Endothelial cell of umbilical vein (primary cell): Measurements from ENCODE around the gene JUND. TPM values are rescaled to one million over a fixed set of nuclear protein-coding genes. Genes with fewer than 3 reads are reported as not detected.

Experiments
- BruUV-seq: library from RNA; stranded (reverse); fragments of 400-500 nt; replicated peaks from 2 replicates; lab custom pipeline; 2021; lab: Mats Ljungman, UMichigan
- CTCF ChIA-PET: fragments of 300-600, 350-600 bp; sonication (Branson Sonifier 250); formaldehyde crosslinking; loops from one replicate; lab custom pipeline; 2021; ENCODE audit warnings: antibody characterized with exemption, inconsistent platforms; lab: Charles Lee
- POLR2A ChIA-PET: fragments of 300-600, 350-600 bp; sonication (Branson Sonifier 250); formaldehyde crosslinking; loops from one replicate; lab custom pipeline; 2021; ENCODE audit warnings: antibody characterized with exemption, inconsistent platforms; lab: Charles Lee
- DNase-seq: peaks from one replicate; pipeline ENCODE4 v3.0.0-alpha.2; 2011; ENCODE audit warnings: low read depth, low spot score
- FAIRE-seq: peaks from 2 replicates; lab custom pipeline; 2011; peaks lifted over from hg19 to GRCh38; lab: Jason Lieb, UNC
- H2AFZ ChIP-seq: 2 replicates; pipeline ENCODE4 v1.6.0; 2012; ENCODE audit warnings: low read depth, low read length, control low read depth, inconsistent platforms
- H3K27ac ChIP-seq: 2 replicates; pipeline ENCODE4 v1.5.1; 2011; ENCODE audit warnings: low read depth, mild to moderate bottlenecking, control low read depth, low read length, moderate library complexity; ENCODE audit not compliant: insufficient read depth
- H3K27me3 ChIP-seq, 2 experiments: 2 replicates each; pipeline versions ENCODE4 v1.6.0 to v1.6.1; 2011; ENCODE audit warnings: low read length in 2 of 2, mixed read lengths in 1 of 2; ENCODE audit not compliant: control insufficient read depth in 2 of 2, insufficient read depth in 2 of 2
- H3K36me3 ChIP-seq, 2 experiments: 2 replicates in 1 of 2; 3 replicates in 1 of 2; pipeline ENCODE4 v1.5.1; 2011; ENCODE audit warnings: low read length in 2 of 2, mild to moderate bottlenecking in 1 of 2, moderate library complexity in 1 of 2; ENCODE audit not compliant: control insufficient read depth in 2 of 2, insufficient read depth in 2 of 2; ENCODE audit errors: extremely low read depth in 1 of 2
- H3K4me1 ChIP-seq: 3 replicates; pipeline ENCODE4 v1.5.1; 2011; ENCODE audit warnings: mild to moderate bottlenecking, low read length; ENCODE audit not compliant: control insufficient read depth, insufficient read depth; ENCODE audit errors: extremely low read depth
- H3K4me2 ChIP-seq: 2 replicates; pipeline ENCODE4 v1.6.1; 2011; ENCODE audit warnings: low read length, control low read depth, mixed read lengths; ENCODE audit not compliant: insufficient read depth
- H3K4me3 ChIP-seq, 3 experiments: fragments of 200-600 bp in 1 of 3; sonication (generic), shearing (Covaris generic) in 1 of 3; replicated peaks in 1 of 3; 2 replicates each; pipeline ENCODE4 v1.5.1; 2011 to 2016; ENCODE audit warnings: control low read depth in 3 of 3, low read length in 3 of 3, mild to moderate bottlenecking in 2 of 3, inconsistent platforms in 1 of 3, low read depth in 1 of 3, moderate library complexity in 1 of 3; ENCODE audit not compliant: insufficient read depth in 1 of 3
- H3K79me2 ChIP-seq: 2 replicates; pipeline ENCODE4 v1.6.0; 2012; ENCODE audit warnings: low read length, inconsistent platforms; ENCODE audit not compliant: control insufficient read depth, insufficient read depth
- H3K9ac ChIP-seq: replicated peaks from 2 replicates; pipeline ENCODE3; 2011; ENCODE audit warnings: low read length, control low read depth; ENCODE audit not compliant: insufficient read depth; ENCODE audit errors: extremely low read depth
- H3K9me1 ChIP-seq: replicated peaks from 3 replicates; pipeline ENCODE4 v1.6.0; 2011; ENCODE audit warnings: mild to moderate bottlenecking, low read length; ENCODE audit not compliant: control insufficient read depth, insufficient read depth; ENCODE audit errors: extremely low read depth
- H3K9me3 ChIP-seq: replicated peaks from 2 replicates; pipeline ENCODE4 v1.5.1; 2012; ENCODE audit warnings: low read length, inconsistent platforms; ENCODE audit not compliant: control insufficient read depth, insufficient read depth
- H4K20me1 ChIP-seq: replicated peaks from 2 replicates; pipeline ENCODE3; 2011; ENCODE audit warnings: mild to moderate bottlenecking, low read length; ENCODE audit not compliant: control insufficient read depth, insufficient read depth; ENCODE audit errors: extremely low read depth
- CTCF ChIP-seq, 2 donors: IDR thresholded peaks; 1 replicate in 1 of 2; 2 replicates in 1 of 2; pipeline ENCODE4 v1.5.1; 2011; ENCODE audit warnings: low read length in 2 of 2, mild to moderate bottlenecking in 2 of 2, moderate library complexity in 2 of 2, control low read depth in 1 of 2, inconsistent platforms in 1 of 2, low read depth in 1 of 2; ENCODE audit not compliant: insufficient read depth in 1 of 2; ENCODE audit errors: extremely low read depth in 1 of 2
- EZH2 ChIP-seq: IDR thresholded peaks from 2 replicates; pipeline ENCODE4 v1.6.1; 2012; ENCODE audit warnings: borderline replicate concordance, low read depth, mild to moderate bottlenecking, moderate library complexity, low read length, inconsistent platforms; ENCODE audit not compliant: severe bottlenecking
- FOS ChIP-seq: IDR thresholded peaks from 2 replicates; pipeline ENCODE4 v1.6.1; 2011; ENCODE audit warnings: mild to moderate bottlenecking, low read length, moderate library complexity, borderline replicate concordance; ENCODE audit not compliant: insufficient read depth
- GATA2 ChIP-seq: IDR thresholded peaks from 2 replicates; pipeline ENCODE4 v1.7.0; 2011; ENCODE audit warnings: low read depth, mild to moderate bottlenecking, moderate library complexity, mixed read lengths, low read length; ENCODE audit not compliant: insufficient read length, insufficient read depth
- JUN ChIP-seq: IDR thresholded peaks from 2 replicates; pipeline ENCODE4 v1.6.1; 2011; ENCODE audit warnings: borderline replicate concordance, low read depth; ENCODE audit not compliant: insufficient read length, insufficient read depth
- MAX ChIP-seq: IDR thresholded peaks from 2 replicates; pipeline ENCODE4 v1.6.1; 2011; ENCODE audit not compliant: insufficient read depth, insufficient read length
- MYC ChIP-seq: IDR thresholded peaks from one replicate; pipeline ENCODE4 v1.6.1; 2011; ENCODE audit warnings: mild to moderate bottlenecking, low read depth, low read length
- POLR2A ChIP-seq: IDR thresholded peaks from 2 replicates; pipeline ENCODE4 v1.6.1; 2012; ENCODE audit warnings: low read depth, mild to moderate bottlenecking, control low read depth, low read length
- POLR2AphosphoS5 ChIP-seq: IDR thresholded peaks from 2 replicates; pipeline ENCODE4 v1.6.1; 2012; ENCODE audit warnings: low read depth, mild to moderate bottlenecking, control low read depth, low read length, moderate library complexity; ENCODE audit not compliant: insufficient read depth
- dilution Hi-C: fragments of 300-500 bp; cut with MboI; formaldehyde crosslinking; loops from one replicate; pipeline ENCODE4 v1.15.0; 2019; ENCODE audit warnings: low sequenced_read_pairs; ENCODE audit not compliant: extremely low pct_ligation_motif_present
- intact Hi-C: fragments of 100-400 bp; cut with micrococcal nuclease; formaldehyde crosslinking; loops from one replicate; pipeline ENCODE4 v1.10.0; 2022
- polyA plus RNA-seq, 4 experiments: library from polyadenylated mRNA; depleted of rRNA in 3 of 4; stranded (reverse) in 3 of 4; unstranded in 1 of 4; fragments of >200 nt; gene quantifications; 2 replicates each; pipeline versions ENCODE4 v1.2.1 to v1.2.3, GENCODE V29; 2011 to 2012; ENCODE audit warnings: missing spikeins in 1 of 4
- total RNA-seq: library from RNA; stranded (reverse); gene quantifications from 2 replicates; pipeline ENCODE4 v1.2.3, GENCODE V29; 2021

JUND gene
- total and polyA plus RNA-seq, 2 donors (not counting 3 experiments of a cell fraction or from before 2014, with no cell fraction given) = 91.4 to 130 TPM

GRCh38 chr19:18270326-18270725, 11.1 kb downstream of the JUND start:
- Histone ChIP-seq H4K20me1 (no peaks in the 10 kb centered on the region), H3K4me2 (no peak overlapping the region), H3K27ac (no peak overlapping the region), H3K27me3 (no peaks in the 10 kb centered on the region), H3K4me1 (peaks cover 11% of the 10 kb centered on the region), H2AFZ (no peak overlapping the region), H3K9me3 (no peaks in the 10 kb centered on the region), H3K79me2 (no peaks in the 10 kb centered on the region), H3K4me3 (no peak overlapping the region), H3K9me1 (no peaks in the 10 kb centered on the region), H3K36me3 (peaks cover 0 to 14% of the 10 kb centered on the region in 2 experiments), H3K9ac (no peak overlapping the region)
- ChIA-PET CTCF (interaction anchor here (0.7 to 3.4 kb wide), 6 partner anchors 9 to 209 kb away, joined by 3 to 20 read pairs (median 4); partner anchors contain the start of gene MPV17L2), POLR2A (interaction anchor here (0.6 to 1.5 kb wide), 2 partner anchors 9 to 55 kb away, joined by 3 to 4 read pairs; no protein-coding TSS in a partner anchor)
- FAIRE-seq (no peak), DNase-seq (no peak)
- no TSS peak for BruUV-seq
- dilution Hi-C loops = no loop called here
- intact Hi-C loops = no loop called here
- no peak for TF ChIP-seq GATA2

- H3K9me3 ChIP-seq = no peaks in the 10 kb centered on the region
- no peak overlapping the region for H3K27ac ChIP-seq
- no peak for DNase-seq
- H3K4me3 ChIP-seq = no peak overlapping the region
- H4K20me1 ChIP-seq = no peaks in the 10 kb centered on the region
- BruUV-seq = no TSS peak
- no peak overlapping the region for H3K4me2 ChIP-seq
- H3K9ac ChIP-seq = no peak overlapping the region
- TF ChIP-seq POLR2AphosphoS5 (no peak), CTCF (IDR thresholded peaks at IDR 0.05; ENCODE audit: extremely low read depth in 1 of 2, insufficient read depth in 1 of 2, low read depth in 1 of 2, low read length in 2 of 2) (no peak), JUN (no peak), FOS (no peak), EZH2 (no peak), POLR2A (no peak), MAX (no peak), GATA2 (no peak), MYC (no peak)
- ChIA-PET POLR2A (interaction anchor here (0.6 kb wide), 3 partner anchors 9 to 57 kb away, joined by 3 to 4 read pairs (median 4); no protein-coding TSS in a partner anchor), CTCF (interaction anchor here (0.7 to 3.4 kb wide), 6 partner anchors 9 to 156 kb away, joined by 3 to 20 read pairs (median 4); no protein-coding TSS in a partner anchor)
- H3K36me3 ChIP-seq = peaks cover 0 to 14% of the 10 kb centered on the region in 2 experiments
- no peaks in the 10 kb centered on the region for H3K4me1 ChIP-seq
- H3K9me1 ChIP-seq = no peaks in the 10 kb centered on the region
- H2AFZ ChIP-seq = no peak overlapping the region
- no peaks in the 10 kb centered on the region for H3K27me3 ChIP-seq
- dilution Hi-C loops (no loop called here), intact Hi-C loops (no loop called here)
- H3K79me2 ChIP-seq = no peaks in the 10 kb centered on the region
- FAIRE-seq = no peak
These were observed 12.2 kb downstream of the JUND start for GRCh38 chr19:18269070-18269723.
